HuH-7.5 (cell line): ENCODE data around the gene NTRK3.

Source experiments
- DNase-seq: peaks from one replicate; pipeline ENCODE4 v3.0.0; 2011; ENCODE audit warnings: low spot score

The NTRK3 gene

GRCh38 chr15:88256279-88257230 lies at the start of gene NTRK3:
Gene NTRK3 (minus strand): TSS chr15:88256739. CDS start chr15:88256153, 586 bp downstream.
- no peak for DNase-seq

GRCh38 chr15:88303395-88303794 lies 46.9 kb upstream of the NTRK3 start:
- no peak for DNase-seq

- DNase-seq, result no peak
These were observed 45.8 kb upstream of the NTRK3 start for GRCh38 chr15:88302373-88302772.

- DNase-seq, result no peak
These were observed 44.8 kb upstream of the NTRK3 start for GRCh38 chr15:88301311-88301710.

GRCh38 chr15:88300861-88301260 lies 44.3 kb upstream of the NTRK3 start:
- no peak for DNase-seq

GRCh38 chr15:88300089-88300488 lies 43.5 kb upstream of the NTRK3 start:
- no peak for DNase-seq

- no peak for DNase-seq
These were observed 43.0 kb upstream of the NTRK3 start for GRCh38 chr15:88299497-88299896.

- no peak for DNase-seq
These were observed 32.1 kb upstream of the NTRK3 start for GRCh38 chr15:88288661-88289060.

- no peak for DNase-seq
These were observed 31.7 kb upstream of the NTRK3 start for GRCh38 chr15:88288206-88288605.

GRCh38 chr15:88284318-88284998 lies 27.9 kb upstream of the NTRK3 start:
- DNase-seq, result no peak

- DNase-seq, result no peak
These were observed 26.1 kb upstream of the NTRK3 start for GRCh38 chr15:88282614-88283013.

GRCh38 chr15:88276821-88277410 lies 20.4 kb upstream of the NTRK3 start:
- no peak for DNase-seq

- no peak for DNase-seq
These were observed 19.3 kb upstream of the NTRK3 start for GRCh38 chr15:88275804-88276203.

GRCh38 chr15:88274553-88275460 lies 18.3 kb upstream of the NTRK3 start:
- peak; percentile 85 for DNase-seq

- no peak for DNase-seq
These were observed 15.9 kb upstream of the NTRK3 start for GRCh38 chr15:88272421-88272820.

GRCh38 chr15:88269356-88270062 lies 13.0 kb upstream of the NTRK3 start:
- DNase-seq, result no peak

GRCh38 chr15:88267720-88268119 lies 11.2 kb upstream of the NTRK3 start:
- no peak for DNase-seq

GRCh38 chr15:88266170-88266569 lies 9.6 kb upstream of the NTRK3 start:
- DNase-seq, result no peak

GRCh38 chr15:88264622-88265021 lies 8.1 kb upstream of the NTRK3 start:
- no peak for DNase-seq

GRCh38 chr15:88262064-88262463 lies 5.5 kb upstream of the NTRK3 start:
- no peak for DNase-seq

- no peak for DNase-seq
These were observed 1.6 kb upstream of the NTRK3 start for GRCh38 chr15:88258093-88258641.
